CD4-positive, alpha-beta T cell treated with Interferon gamma for 1 hour (primary cell): ENCODE data around the gene MARK3.

Source experiments
- DNase-seq: peaks from one replicate; pipeline ENCODE4 v3.0.0-alpha.2; 2020

The MARK3 gene

DNA sequence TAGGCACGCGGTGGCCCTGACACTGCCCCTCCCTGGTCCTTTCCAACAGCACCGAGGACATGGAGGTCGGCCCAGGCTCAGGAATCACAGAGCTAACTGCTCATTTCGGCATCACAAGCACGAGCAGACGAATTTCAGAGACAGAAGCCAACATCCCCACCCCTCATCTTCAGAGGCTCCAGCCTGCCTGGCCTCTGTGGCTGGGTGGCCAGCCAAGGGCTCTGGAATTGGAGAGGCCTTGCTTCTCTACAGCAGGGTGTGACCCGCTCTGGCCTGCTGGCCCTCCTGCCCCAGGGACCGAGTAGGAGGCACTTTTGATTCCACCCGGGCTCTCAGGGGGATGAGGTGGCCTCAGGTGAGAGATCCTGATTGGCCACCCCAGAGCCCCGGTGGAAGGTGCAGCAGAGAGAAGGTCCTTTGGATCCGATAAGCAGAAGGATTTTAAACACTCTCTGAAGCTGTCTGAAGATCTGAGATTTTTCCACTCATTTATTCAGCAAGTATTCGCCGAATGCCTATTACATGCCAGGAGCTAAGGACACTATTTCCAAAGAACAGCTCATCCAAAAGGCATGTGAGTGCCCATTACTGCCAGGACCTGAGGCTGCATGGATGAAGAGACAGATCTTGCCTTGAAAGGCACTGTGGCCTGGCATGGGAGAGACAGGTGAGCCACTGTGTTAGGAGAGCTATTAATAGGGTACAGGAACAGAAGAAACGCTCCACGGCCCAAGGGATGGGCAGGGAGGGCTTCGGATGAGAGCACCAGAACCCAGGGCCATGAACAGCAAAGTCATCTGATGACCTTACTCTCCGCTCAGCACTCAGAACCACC lies 167.0 kb downstream of the MARK3 start:
- DNase-seq = no peak

DNA sequence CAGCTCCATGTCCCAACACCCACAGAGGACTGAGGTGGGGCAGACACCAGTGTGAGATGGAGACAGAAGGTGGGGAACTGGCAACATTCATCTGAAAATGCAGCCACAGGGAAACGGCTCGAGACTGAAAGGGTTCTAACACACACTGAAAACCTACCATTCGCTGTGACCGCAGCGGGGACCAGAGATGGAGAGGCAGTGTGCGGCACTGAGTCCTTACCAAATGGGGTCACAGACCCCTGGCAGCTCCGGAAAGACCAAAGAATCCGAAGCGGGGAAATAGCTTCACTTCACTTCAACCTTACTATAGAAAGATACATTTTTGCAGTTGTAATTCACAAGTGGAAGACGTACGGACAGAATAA lies 167.6 kb downstream of the MARK3 start:
- DNase-seq = no peak
